Liver (tissue), 9 donors: ENCODE results near the gene LMTK2. TPM values are rescaled to one million over a fixed set of nuclear protein-coding genes. Genes with fewer than 3 reads are reported as not detected.

ENCODE experiments used
- DNase-seq: peaks from one replicate; pipeline ENCODE4 v3.0.0-alpha.2; 2017; ENCODE audit warnings: low spot score
- H3K27ac ChIP-seq, 2 donors: one replicate each; pipeline ENCODE4 v1.7.0; 2013; ENCODE audit warnings: inconsistent platforms in 2 of 2, low read length in 2 of 2, control low read depth in 1 of 2, low read depth in 1 of 2, mild to moderate bottlenecking in 1 of 2
- H3K27me3 ChIP-seq, 4 donors: one replicate each; pipeline versions ENCODE4 v1.6.1 to v1.7.0; 2013; ENCODE audit warnings: low read length in 3 of 4, inconsistent platforms in 1 of 4, mild to moderate bottlenecking in 1 of 4, moderate library complexity in 1 of 4; ENCODE audit not compliant: control insufficient read depth in 4 of 4, insufficient read depth in 4 of 4
- H3K36me3 ChIP-seq, 4 donors: one replicate each; pipeline versions ENCODE4 v1.6.1 to v1.7.0; 2013; ENCODE audit warnings: low read length in 3 of 4, mild to moderate bottlenecking in 3 of 4, low read depth in 1 of 4, moderate library complexity in 1 of 4; ENCODE audit not compliant: control insufficient read depth in 4 of 4, insufficient read depth in 3 of 4
- H3K4me1 ChIP-seq, 4 donors: one replicate each; pipeline versions ENCODE4 v1.6.1 to v1.7.0; 2013; ENCODE audit warnings: low read length in 3 of 4, mild to moderate bottlenecking in 3 of 4, moderate library complexity in 1 of 4; ENCODE audit not compliant: control insufficient read depth in 4 of 4, insufficient read depth in 4 of 4
- H3K4me3 ChIP-seq, 3 donors: one replicate each; pipeline versions ENCODE4 v1.6.1 to v1.7.0; 2013; ENCODE audit warnings: low read length in 3 of 3, control low read depth in 1 of 3, low read depth in 1 of 3, mild to moderate bottlenecking in 1 of 3
- H3K9ac ChIP-seq, 2 donors: one replicate each; pipeline ENCODE4 v1.7.0; 2013; ENCODE audit warnings: low read length in 2 of 2, mild to moderate bottlenecking in 2 of 2, moderate library complexity in 2 of 2, control low read depth in 1 of 2, low read depth in 1 of 2
- H3K9me3 ChIP-seq, 4 donors: one replicate each; pipeline versions ENCODE4 v1.6.1 to v1.7.0; 2013; ENCODE audit warnings: low read length in 3 of 4; ENCODE audit not compliant: control insufficient read depth in 4 of 4
- ATF3 ChIP-seq: IDR thresholded peaks from 2 replicates; pipeline ENCODE4 v1.6.1; 2016; ENCODE audit warnings: antibody characterized with exemption
- CTCF ChIP-seq: fragments of 150-350 bp; IDR thresholded peaks from 2 replicates; pipeline ENCODE4 v1.5.1; 2017; ENCODE audit warnings: improper control_type of control experiment, low read depth, low read length; ENCODE audit not compliant: missing input control
- EGR1 ChIP-seq, 2 donors: IDR thresholded peaks; 2 replicates each; pipeline ENCODE4 v1.6.1; 2016 to 2018; ENCODE audit warnings: antibody characterized with exemption in 2 of 2, low read depth in 2 of 2
- FOXA1 ChIP-seq: IDR thresholded peaks from 2 replicates; pipeline ENCODE4 v1.6.1; 2016; ENCODE audit warnings: antibody characterized with exemption
- FOXA2 ChIP-seq: IDR thresholded peaks from 2 replicates; pipeline ENCODE4 v1.6.1; 2016; ENCODE audit warnings: antibody characterized with exemption
- GABPA ChIP-seq, 2 donors: IDR thresholded peaks in 1 of 2; conservative IDR thresholded peaks in 1 of 2; 2 replicates each; pipeline ENCODE4 v1.6.1; 2016; ENCODE audit warnings: antibody characterized with exemption in 2 of 2, mild to moderate bottlenecking in 1 of 2, moderate library complexity in 1 of 2
- HNF4A ChIP-seq, 2 donors: conservative IDR thresholded peaks; 2 replicates each; pipeline ENCODE4 v1.6.1; 2016; ENCODE audit warnings: antibody characterized with exemption in 2 of 2, mild to moderate bottlenecking in 2 of 2
- HNF4G ChIP-seq: IDR thresholded peaks from 2 replicates; pipeline ENCODE4 v1.6.1; 2016; ENCODE audit warnings: antibody characterized with exemption
- JUND ChIP-seq, 2 donors: IDR thresholded peaks; 2 replicates each; pipeline ENCODE4 v1.6.1; 2016; ENCODE audit warnings: antibody characterized with exemption in 2 of 2
- MAX ChIP-seq: IDR thresholded peaks from 2 replicates; pipeline ENCODE4 v1.6.1; 2016; ENCODE audit warnings: antibody characterized with exemption
- NR2F2 ChIP-seq: IDR thresholded peaks from 2 replicates; pipeline ENCODE4 v1.6.1; 2016; ENCODE audit warnings: antibody characterized with exemption
- RAD21 ChIP-seq, 2 donors: IDR thresholded peaks; 2 replicates each; pipeline ENCODE4 v1.6.1; 2016; ENCODE audit warnings: antibody characterized with exemption in 2 of 2, mild to moderate bottlenecking in 2 of 2
- REST ChIP-seq: IDR thresholded peaks from 2 replicates; pipeline ENCODE4 v1.6.1; 2016; ENCODE audit warnings: antibody characterized with exemption, mild to moderate bottlenecking
- RXRA ChIP-seq, 2 donors: IDR thresholded peaks; 2 replicates each; pipeline ENCODE4 v1.6.1; 2017 to 2018; ENCODE audit warnings: antibody characterized with exemption in 2 of 2, mild to moderate bottlenecking in 1 of 2
- SP1 ChIP-seq: IDR thresholded peaks from 2 replicates; pipeline ENCODE4 v1.6.1; 2018; ENCODE audit warnings: antibody characterized with exemption, mild to moderate bottlenecking
- TAF1 ChIP-seq: conservative IDR thresholded peaks from 2 replicates; pipeline ENCODE4 v1.6.1; 2016; ENCODE audit warnings: antibody characterized with exemption, mild to moderate bottlenecking
- YY1 ChIP-seq: IDR thresholded peaks from 2 replicates; pipeline ENCODE4 v1.6.1; 2016; ENCODE audit warnings: antibody characterized with exemption, mild to moderate bottlenecking
- ZBTB33 ChIP-seq: IDR thresholded peaks from 2 replicates; pipeline ENCODE4 v1.6.1; 2016; ENCODE audit warnings: antibody characterized with exemption
- WGBS: extraction: QIAGEN DNeasy Blood & Tissue Kit; methylation state at CpG from one replicate; pipeline ENCODE4 v1.1.7; 2013; 5-methylcytosine and 5-hydroxymethylcytosine counted together
- polyA plus RNA-seq, 2 donors: library from polyadenylated mRNA; stranded (reverse) in 1 of 2; unstranded in 1 of 2; fragments of 200-250 nt in 1 of 2; fragments of >200 nt in 1 of 2; fragmentation: Nextera tagmentation in 1 of 2; extraction: Ambion mirVana in 1 of 2; gene quantifications; one replicate each; pipeline versions ENCODE4 v1.2.1 to v1.2.3, GENCODE V29; 2013 to 2015
- total RNA-seq, 2 donors: library from RNA; depleted of rRNA; stranded (reverse); fragments of >200 nt; gene quantifications; one replicate each; pipeline ENCODE4 v1.2.3, GENCODE V29; 2014
- donor health status: healthy.
- donor health status: healthy.
- donor health status: healthy.
- donor health status: healthy.
- donor health status: healthy.

LMTK2 gene
- total and polyA plus RNA-seq, 4 donors, result 3.1 to 14.3 (median 9.0) TPM

- Histone ChIP-seq H3K9me3 (peaks cover 0 to 3% (median 1%) of the 10 kb centered on the region in 4 donors), H3K36me3 (no peaks in the 10 kb centered on the region), H3K27ac (no peak overlapping the region), H3K4me3 (no peak overlapping the region), H3K9ac (no peak overlapping the region), H3K27me3 (peaks cover 0 to 4% (median 0%) of the 10 kb centered on the region in 4 donors), H3K4me1 (no peaks in the 10 kb centered on the region)
- 80% methylated on average over 10 of the region's 10 CpGs for WGBS
- TF ChIP-seq TAF1 (no peak), RXRA (IDR thresholded peaks at IDR 0.05) (no peak), NR2F2 (no peak), SP1 (no peak), REST (no peak), HNF4G (no peak), HNF4A (conservative IDR thresholded peaks at IDR 0.05) (no peak), FOXA2 (no peak), JUND (IDR thresholded peaks at IDR 0.05) (no peak), YY1 (no peak), RAD21 (IDR thresholded peaks at IDR 0.05) (no peak), ZBTB33 (no peak), ATF3 (no peak), EGR1 (IDR thresholded peaks at IDR 0.05; ENCODE audit: low read depth in 2 of 2) (no peak), CTCF (no peak), MAX (no peak), GABPA (IDR thresholded peaks at IDR 0.05 in 1 of 2, conservative IDR thresholded peaks at IDR 0.05 in 1 of 2) (no peak)
- DNase-seq, result no peak
Measured at GRCh38 chr7:98058186-98058585, 48.5 kb upstream of the LMTK2 start.

- Histone ChIP-seq H3K9me3 (peaks cover 0 to 4% (median 1%) of the 10 kb centered on the region in 4 donors), H3K9ac (no peak overlapping the region), H3K4me3 (no peak overlapping the region), H3K36me3 (no peaks in the 10 kb centered on the region), H3K27ac (no peak overlapping the region), H3K4me1 (no peaks in the 10 kb centered on the region), H3K27me3 (no peaks in the 10 kb centered on the region)
- no peak for DNase-seq
- WGBS, result 75% methylated on average over 1 of the region's 1 CpG
- TF ChIP-seq FOXA1 (no peak), NR2F2 (no peak), JUND (IDR thresholded peaks at IDR 0.05) (no peak), YY1 (no peak), TAF1 (no peak), MAX (no peak), CTCF (no peak), RAD21 (IDR thresholded peaks at IDR 0.05) (no peak), FOXA2 (no peak), EGR1 (IDR thresholded peaks at IDR 0.05; ENCODE audit: low read depth in 2 of 2) (no peak), SP1 (no peak), ZBTB33 (no peak)
Measured at GRCh38 chr7:98064233-98064632, 42.4 kb upstream of the LMTK2 start.
